ENCODE results near the gene MDM2. TPM values are rescaled to one million over a fixed set of nuclear protein-coding genes. Genes with fewer than 3 reads are reported as not detected.
"Not testable (repeated sequence)": the region's sequence is repeated elsewhere in the genome, so short reads cannot be mapped to it uniquely, and the experiment has no call there.

Gene MDM2
- total RNA-seq, 1 donor from 2014 or later, result 38.1 TPM

- ATAC-seq (ENCODE audit: poor library complexity), result no peak
- intact Hi-C loops (cut with DNase I), result no loop called here
- DNase-seq, result no peak
Observed at GRCh38 chr12:68839183-68840147, 31.5 kb downstream of the MDM2 start.

DNA sequence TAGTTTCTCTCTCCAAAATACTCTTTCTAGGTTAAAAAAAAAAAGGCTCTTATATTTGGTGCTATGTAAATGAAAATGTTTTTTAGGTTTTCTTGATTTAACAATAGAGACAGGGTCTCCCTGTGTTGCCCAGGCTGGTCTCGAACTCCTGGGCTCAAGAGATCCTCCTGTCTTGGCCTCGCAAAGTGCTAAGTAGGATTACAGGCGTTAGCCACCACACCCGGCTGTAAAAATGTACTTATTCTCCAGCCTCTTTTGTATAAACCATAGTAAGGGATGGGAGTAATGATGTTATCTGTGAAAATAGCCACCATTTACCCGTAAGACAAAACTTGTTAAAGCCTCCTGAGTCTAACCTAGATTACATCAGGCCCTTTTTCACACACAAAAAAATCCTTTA, 33.2 kb downstream of the MDM2 start:
- ATAC-seq (ENCODE audit: poor library complexity); intact Hi-C loops (cut with DNase I); DNase-seq: not testable (repeated sequence)

DNA sequence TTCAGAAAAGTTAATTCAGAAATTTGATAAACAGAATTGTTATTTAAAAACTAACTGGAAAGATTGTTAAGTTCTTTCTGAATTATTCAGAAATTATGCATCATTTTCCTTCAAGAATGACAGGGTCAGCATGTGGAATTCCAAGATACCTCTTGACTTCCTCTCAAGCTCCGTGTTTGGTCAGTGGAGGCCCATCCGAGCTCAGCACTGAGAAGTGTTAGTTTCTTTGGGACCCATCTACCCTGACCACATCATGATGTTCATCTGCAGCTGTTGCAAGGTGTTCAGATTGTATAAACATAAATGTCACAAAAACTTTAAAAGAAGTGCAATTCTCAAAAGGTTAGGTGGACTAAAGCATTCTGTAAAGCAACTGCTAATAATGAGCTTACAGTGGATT, 33.7 kb downstream of the MDM2 start:
- ATAC-seq (ENCODE audit: poor library complexity) (no peak), DNase-seq (no peak)
- intact Hi-C loops (cut with DNase I), result no loop called here

DNA sequence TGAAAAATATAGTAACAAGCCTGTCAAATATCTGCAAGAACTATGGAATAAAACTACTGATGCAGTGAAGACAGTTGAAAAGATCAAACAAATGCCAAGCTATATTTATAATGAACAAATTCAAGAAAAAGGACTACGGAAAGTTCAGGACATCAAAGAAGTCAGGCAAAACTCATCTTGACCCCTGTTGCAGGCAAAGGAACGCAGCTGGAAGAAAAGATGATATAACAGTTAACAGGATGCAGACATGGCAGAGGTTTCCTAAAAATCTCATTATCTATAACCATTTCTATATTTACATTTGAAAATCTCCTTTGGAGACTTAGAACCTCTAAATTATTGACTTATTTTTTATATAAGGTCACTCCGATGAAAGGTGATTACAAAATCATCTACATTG, 34.1 kb downstream of the MDM2 start:
- no peak for DNase-seq
- ATAC-seq (ENCODE audit: poor library complexity), result no peak
- intact Hi-C loops (cut with DNase I), result no loop called here

DNA sequence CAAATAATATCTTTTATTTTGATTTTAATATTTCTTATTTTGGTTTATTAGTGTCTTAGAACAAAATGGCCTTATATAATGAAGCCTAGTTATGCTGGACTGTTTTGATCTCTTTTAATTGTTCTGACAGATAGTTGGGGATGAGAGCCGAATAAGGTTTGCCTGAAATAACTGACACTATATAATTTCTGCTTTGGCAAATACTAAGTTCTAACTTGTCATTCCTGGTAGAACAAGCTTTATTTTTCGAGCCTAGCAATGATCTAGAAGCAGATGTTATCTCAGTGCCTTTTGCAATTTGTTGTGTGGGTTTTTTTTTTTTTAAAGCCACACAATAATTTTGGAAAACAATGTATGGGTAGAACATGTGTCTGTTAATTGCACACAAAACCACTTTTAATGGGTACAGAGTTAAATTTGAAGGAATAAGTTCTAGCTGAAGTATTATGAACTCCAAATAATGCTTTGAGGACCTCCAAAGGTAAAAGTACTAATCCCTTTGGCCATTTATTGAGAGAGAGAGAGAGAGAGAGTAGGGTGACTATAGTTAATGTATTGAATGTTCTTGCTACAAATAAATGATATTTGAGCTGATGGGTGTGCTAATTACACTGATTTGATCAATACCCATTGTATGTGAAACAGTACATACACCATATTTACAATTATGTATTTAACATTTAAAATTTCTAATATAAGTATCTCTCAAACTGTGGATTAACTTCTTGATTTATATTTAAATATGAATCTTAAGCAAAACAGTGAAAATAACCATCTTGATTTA, 35.0 kb downstream of the MDM2 start:
- intact Hi-C loops (cut with DNase I), result no loop called here
- ATAC-seq (ENCODE audit: poor library complexity) (no peak), DNase-seq (no peak)

GRCh38 chr12:68844318-68844745, 36.4 kb downstream of the MDM2 start:
- DNase-seq (no peak), ATAC-seq (ENCODE audit: poor library complexity) (no peak)
- intact Hi-C loops (cut with DNase I), result no loop called here

DNA sequence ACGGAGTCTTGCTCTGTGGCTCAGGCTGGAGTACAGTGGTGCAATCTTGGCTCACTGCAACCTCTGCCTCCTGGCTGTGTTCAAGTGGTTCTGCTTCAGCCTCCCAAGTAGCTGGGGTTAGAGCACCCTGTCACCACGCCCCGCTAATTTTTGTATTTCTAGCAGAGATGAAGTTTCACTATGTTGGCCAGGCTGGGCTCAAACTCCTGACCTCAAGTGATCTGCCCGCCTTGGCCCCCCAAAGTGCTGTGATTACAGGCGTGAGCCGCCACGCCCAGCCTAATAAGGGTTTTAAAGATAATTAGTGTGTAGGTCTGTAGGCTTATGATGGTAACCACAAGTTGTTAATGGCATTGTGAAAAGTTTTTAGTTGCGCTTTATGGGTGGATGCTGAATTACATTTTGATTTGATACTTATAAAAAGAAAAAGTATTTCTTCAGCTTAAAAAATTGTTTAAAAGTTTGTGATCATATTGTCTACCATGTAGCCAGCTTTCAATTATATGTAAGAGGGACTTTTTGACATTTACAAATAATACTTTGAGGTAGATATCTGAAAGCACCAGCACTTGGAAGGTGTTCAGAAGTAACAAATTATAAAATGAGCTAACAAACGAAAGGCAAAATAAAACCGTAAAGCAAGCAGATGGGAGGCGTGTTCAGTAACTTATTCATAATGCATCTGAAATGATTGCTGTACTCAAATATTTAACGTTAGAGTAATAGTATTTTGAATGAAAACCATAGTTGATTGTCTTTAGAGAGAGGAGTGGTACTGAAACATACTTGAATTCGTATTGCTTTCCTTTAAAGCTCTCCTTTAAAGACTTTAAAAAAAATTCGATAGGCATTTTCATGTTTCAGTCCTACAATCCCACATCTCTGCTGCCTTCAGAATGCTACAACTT, 37.1 kb downstream of the MDM2 start:
- no peak for ATAC-seq (ENCODE audit: poor library complexity)
- intact Hi-C loops (cut with DNase I), result no loop called here
- DNase-seq, result no peak

DNA sequence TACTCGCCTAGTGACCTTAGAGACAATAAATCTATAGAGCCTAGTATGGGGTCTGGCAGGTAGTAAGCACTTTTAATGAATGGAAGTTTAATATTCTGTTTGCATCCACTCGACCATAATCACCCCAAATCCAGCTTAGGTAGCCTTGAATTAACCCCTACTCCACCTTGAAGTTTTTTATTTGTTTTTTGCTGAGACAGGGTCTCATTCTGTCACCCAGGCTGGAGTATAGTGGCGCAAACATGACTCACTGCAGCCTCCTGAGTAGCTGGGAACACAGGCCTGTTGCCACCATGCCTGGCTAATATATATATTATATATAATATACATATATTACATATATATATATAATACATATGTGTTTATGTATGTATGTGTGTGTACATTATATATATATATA, 38.8 kb downstream of the MDM2 start:
- ATAC-seq (ENCODE audit: poor library complexity), result no peak
- DNase-seq, result no peak
- intact Hi-C loops (cut with DNase I), result no loop called here

GRCh38 chr12:68850390-68850789, 42.4 kb downstream of the MDM2 start:
- ATAC-seq (ENCODE audit: poor library complexity) (no peak), DNase-seq (no peak)
- intact Hi-C loops (cut with DNase I), result no loop called here

DNA sequence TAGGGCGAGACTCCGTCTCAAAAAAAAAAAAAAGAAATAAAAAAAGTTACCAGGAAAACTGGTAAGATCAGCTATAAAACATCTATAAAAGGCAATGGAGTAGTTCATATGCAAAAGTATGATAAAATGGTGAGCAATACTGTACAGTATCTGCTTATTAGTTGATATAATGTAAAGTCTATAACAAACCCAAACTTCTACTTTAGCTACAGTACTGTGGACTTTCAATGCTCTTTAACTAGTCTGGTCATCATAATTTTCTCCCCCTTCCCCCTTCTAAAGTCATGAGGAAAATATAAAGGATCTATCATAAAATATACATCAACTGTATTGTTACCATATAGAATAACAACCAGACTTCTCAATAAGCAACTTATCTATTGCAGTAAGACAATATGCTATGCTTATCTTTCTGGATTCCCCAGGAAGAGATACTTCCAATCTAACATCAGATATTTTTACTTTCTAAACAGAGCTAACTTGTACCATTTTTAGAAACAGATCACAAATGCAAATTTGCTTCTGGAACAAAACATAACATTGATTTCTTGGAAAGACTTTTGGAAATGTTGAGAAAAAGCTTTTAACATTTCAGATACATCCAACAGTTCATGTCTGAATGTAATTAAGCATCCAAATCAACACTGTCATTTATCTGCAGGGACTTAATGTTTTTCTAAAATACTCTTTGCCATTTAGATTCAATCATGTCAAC, 43.8 kb downstream of the MDM2 start:
- intact Hi-C loops (cut with DNase I), result no loop called here
- ATAC-seq (ENCODE audit: poor library complexity) (no peak), DNase-seq (no peak)

GRCh38 chr12:68853396-68854077, 45.6 kb downstream of the MDM2 start:
- DNase-seq (no peak), ATAC-seq (ENCODE audit: poor library complexity) (no peak)
- intact Hi-C loops (cut with DNase I), result no loop called here

DNA sequence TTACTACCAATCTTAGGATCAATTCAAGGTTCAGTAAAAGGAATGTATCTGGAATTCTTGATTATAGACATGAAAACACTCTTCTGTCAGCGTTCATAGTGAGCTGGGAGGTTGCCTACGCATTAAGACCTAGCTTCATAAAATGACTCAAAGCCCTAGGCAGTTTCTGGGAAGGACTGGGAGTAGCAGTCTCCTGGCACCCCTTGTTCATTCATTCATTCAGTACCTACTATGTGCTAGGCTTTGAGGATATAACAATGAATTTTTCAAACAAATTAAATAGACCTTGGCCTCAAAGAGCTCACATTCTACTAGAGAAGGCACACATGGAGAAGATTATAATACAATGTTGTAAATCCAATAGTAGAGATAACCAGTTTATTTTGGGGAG, 46.1 kb downstream of the MDM2 start:
- no peak for DNase-seq
- no peak for ATAC-seq (ENCODE audit: poor library complexity)
- intact Hi-C loops (cut with DNase I), result no loop called here

DNA sequence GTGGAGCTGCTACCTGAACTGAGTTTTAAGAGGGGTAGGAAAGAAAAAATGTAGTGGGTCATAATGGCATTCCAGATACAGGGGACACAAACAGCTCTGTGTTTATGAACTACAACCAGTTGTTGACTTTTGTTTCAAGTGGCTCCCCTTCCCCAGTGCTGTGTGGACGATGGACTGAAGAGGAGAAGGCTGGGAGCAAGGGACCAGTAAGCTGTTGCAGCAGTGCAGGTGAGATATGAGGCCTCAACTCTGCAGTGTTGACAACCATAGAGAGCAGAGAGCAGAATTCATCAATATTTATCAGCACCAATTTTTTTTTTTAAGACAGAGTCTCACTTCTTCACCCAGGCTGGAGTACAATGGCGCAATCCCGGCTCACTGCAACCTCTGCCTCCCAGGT, 46.6 kb downstream of the MDM2 start:
- no peak for ATAC-seq (ENCODE audit: poor library complexity)

GRCh38 chr12:68855111-68855510, 47.1 kb downstream of the MDM2 start:
- intact Hi-C loops (cut with DNase I), result no loop called here
- ATAC-seq (ENCODE audit: poor library complexity) (no peak), DNase-seq (no peak)

More for the DNA sequence above, 46.6 kb downstream of the MDM2 start:
- intact Hi-C loops (cut with DNase I), result no loop called here
- no peak for DNase-seq

GRCh38 chr12:68855771-68856170, 47.8 kb downstream of the MDM2 start:
- no peak for ATAC-seq (ENCODE audit: poor library complexity)
- intact Hi-C loops (cut with DNase I), result no loop called here

GRCh38 chr12:68856510-68856909, 48.5 kb downstream of the MDM2 start:
- ATAC-seq (ENCODE audit: poor library complexity) (no peak), DNase-seq (no peak)
- intact Hi-C loops (cut with DNase I), result no loop called here

More at GRCh38 chr12:68855771-68856170, 47.8 kb downstream of the MDM2 start:
- DNase-seq, result no peak

DNA sequence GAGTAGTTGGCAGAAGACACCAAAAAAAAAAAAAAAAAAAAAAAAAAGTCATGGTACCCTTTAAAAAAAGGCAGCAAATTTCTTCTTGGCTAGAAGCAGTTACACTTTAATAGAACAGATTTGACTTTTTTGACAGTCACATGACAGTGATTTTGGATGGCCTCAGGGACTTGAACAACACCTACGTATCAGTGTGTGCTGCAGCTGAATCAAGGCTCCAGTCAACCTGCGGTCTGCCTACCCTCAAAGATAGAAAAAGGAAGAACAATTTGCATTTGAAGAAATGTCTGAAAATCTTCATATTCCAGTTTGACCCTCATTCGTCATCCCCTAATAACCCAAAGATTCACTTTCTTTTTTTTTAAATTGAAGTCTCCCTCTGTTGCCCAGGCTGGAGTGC, 53.9 kb downstream of the MDM2 start:
- ATAC-seq (ENCODE audit: poor library complexity) (no peak), DNase-seq (no peak)
- intact Hi-C loops (cut with DNase I), result loop anchor here (5.0 kb wide), 1 partner anchor 205 kb away; no protein-coding TSS in a partner anchor

Measured in Right ventricle myocardium superior (tissue), 1 donor.